Spleen (tissue), 7 donors: ENCODE measurements around the gene FIBP.
A peak's percentile ranks its signal among the peaks of the same experiment; 100 is the strongest.

ENCODE experiments used
- CTCF ChIP-seq, 11 experiments: fragments of 200-600 bp in 7 of 11; fragments of 450-650 bp in 4 of 11; sonication (generic) in 4 of 11; IDR thresholded peaks in 8 of 11; conservative IDR thresholded peaks in 3 of 11; 1 replicate in 7 of 11; 2 replicates in 4 of 11; pipeline versions ENCODE4 v1.4.0 to v1.8.0; 2016 to 2021; ENCODE audit warnings: antibody characterized with exemption in 11 of 11, inconsistent platforms in 4 of 11, mild to moderate bottlenecking in 1 of 11
- POLR2AphosphoS5 ChIP-seq, 3 donors: sonication (generic); formaldehyde crosslinking; IDR thresholded peaks; one replicate each; pipeline ENCODE4 v1.5.1; 2017; ENCODE audit warnings: antibody characterized with exemption in 3 of 3
- donor health status: DM: no; HTN: no; CAD: no; lungs with moderate emphysema.
- donor health status: DM: no; HTN: no; CAD: no.
- donor health status: DM: no; HTN: no; CAD: no.

- TF ChIP-seq CTCF (IDR thresholded peaks at IDR 0.05 in 8 of 11, conservative IDR thresholded peaks at IDR 0.05 in 3 of 11) (peak; percentile 85 to 96 (median 94)), POLR2AphosphoS5 (IDR thresholded peaks at IDR 0.05) (peak; percentile 91 to 95 (median 92))
These were observed 27.8 kb downstream of the FIBP start, which contains the start of gene MUS81 for GRCh38 chr11:65860278-65861164.
